Osteocyte (in vitro differentiated cells): ENCODE data around the gene F8. TPM values are rescaled to one million over a fixed set of nuclear protein-coding genes. Genes with fewer than 3 reads are reported as not detected.

Experiments
- DNase-seq: peaks from one replicate; pipeline ENCODE4 v3.0.0; 2021; ENCODE audit warnings: mixed read lengths; ENCODE audit not compliant: unreplicated experiment; ENCODE audit errors: extremely low spot score
- H3K27ac Mint-ChIP-seq: one replicate; pipeline ENCODE4 v1.8.0; 2021; ENCODE audit warnings: mild to moderate bottlenecking, mixed read lengths; ENCODE audit not compliant: unreplicated experiment
- H3K27me3 Mint-ChIP-seq: one replicate; pipeline ENCODE4 v1.8.0; 2021; ENCODE audit warnings: mixed read lengths; ENCODE audit not compliant: unreplicated experiment
- H3K36me3 Mint-ChIP-seq: one replicate; pipeline ENCODE4 v1.8.0; 2021; ENCODE audit warnings: mixed read lengths; ENCODE audit not compliant: unreplicated experiment
- H3K4me1 Mint-ChIP-seq: one replicate; pipeline ENCODE4 v1.8.0; 2021; ENCODE audit warnings: mixed read lengths; ENCODE audit not compliant: unreplicated experiment
- H3K4me3 Mint-ChIP-seq: one replicate; pipeline ENCODE4 v1.8.0; 2021; ENCODE audit warnings: mild to moderate bottlenecking, moderate library complexity, mixed read lengths; ENCODE audit not compliant: unreplicated experiment
- H3K9me3 Mint-ChIP-seq: one replicate; pipeline ENCODE4 v1.8.0; 2021; ENCODE audit warnings: mixed read lengths; ENCODE audit not compliant: unreplicated experiment
- total RNA-seq: library from RNA; stranded (reverse); gene quantifications from 2 replicates; pipeline ENCODE4 v1.2.1, GENCODE V29; 2021
- TF ChIP-seq, protein P1 (sequence below): fragments of 200-600 bp; sonication (generic); IDR thresholded peaks from 2 replicates; pipeline ENCODE4 v1.5.0; 2021; ENCODE audit warnings: antibody characterized with exemption, mild to moderate bottlenecking, moderate library complexity

Gene F8
- total RNA-seq, 1 donor from 2014 or later = 2.2 TPM

GRCh38 chrX:155056471-155056870 lies 33.9 kb upstream of the F8 start:
- H3K9me3 Mint-ChIP-seq = peaks cover 19% of the 10 kb centered on the region
- no peaks in the 10 kb centered on the region for H3K27me3 Mint-ChIP-seq

DNA sequence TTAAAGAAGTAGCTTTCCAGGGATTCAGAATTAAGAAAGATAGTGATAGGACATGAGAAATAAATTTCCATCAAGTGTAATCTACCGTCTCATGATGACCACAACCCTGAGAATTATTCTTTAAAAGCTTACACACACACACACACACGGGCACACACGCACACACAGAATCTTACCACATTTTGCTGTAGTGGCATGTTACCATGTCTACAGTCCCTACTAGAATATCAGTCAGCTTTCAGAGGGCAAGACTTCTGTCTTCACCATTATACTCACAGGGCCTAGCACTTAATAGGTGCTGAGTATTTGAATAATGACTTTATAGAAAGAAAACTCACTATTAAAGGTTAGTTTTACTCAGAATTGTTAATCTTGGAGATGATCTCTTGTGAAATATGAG lies 33.0 kb upstream of the F8 start:
- Mint-ChIP-seq H3K9me3 (peaks cover 20% of the 10 kb centered on the region), H3K27me3 (no peaks in the 10 kb centered on the region), H3K27ac (no peak overlapping the region), H3K36me3 (peaks cover 8% of the 10 kb centered on the region), H3K4me1 (no peaks in the 10 kb centered on the region), H3K4me3 (no peak overlapping the region)
- TF ChIP-seq, protein P1, sequence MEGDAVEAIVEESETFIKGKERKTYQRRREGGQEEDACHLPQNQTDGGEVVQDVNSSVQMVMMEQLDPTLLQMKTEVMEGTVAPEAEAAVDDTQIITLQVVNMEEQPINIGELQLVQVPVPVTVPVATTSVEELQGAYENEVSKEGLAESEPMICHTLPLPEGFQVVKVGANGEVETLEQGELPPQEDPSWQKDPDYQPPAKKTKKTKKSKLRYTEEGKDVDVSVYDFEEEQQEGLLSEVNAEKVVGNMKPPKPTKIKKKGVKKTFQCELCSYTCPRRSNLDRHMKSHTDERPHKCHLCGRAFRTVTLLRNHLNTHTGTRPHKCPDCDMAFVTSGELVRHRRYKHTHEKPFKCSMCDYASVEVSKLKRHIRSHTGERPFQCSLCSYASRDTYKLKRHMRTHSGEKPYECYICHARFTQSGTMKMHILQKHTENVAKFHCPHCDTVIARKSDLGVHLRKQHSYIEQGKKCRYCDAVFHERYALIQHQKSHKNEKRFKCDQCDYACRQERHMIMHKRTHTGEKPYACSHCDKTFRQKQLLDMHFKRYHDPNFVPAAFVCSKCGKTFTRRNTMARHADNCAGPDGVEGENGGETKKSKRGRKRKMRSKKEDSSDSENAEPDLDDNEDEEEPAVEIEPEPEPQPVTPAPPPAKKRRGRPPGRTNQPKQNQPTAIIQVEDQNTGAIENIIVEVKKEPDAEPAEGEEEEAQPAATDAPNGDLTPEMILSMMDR = no peak
- no peak for DNase-seq

More at GRCh38 chrX:155056471-155056870, 33.9 kb upstream of the F8 start:
- no peak overlapping the region for H3K27ac Mint-ChIP-seq
- no peak for DNase-seq
- peaks cover 8% of the 10 kb centered on the region for H3K36me3 Mint-ChIP-seq
- H3K4me1 Mint-ChIP-seq = no peaks in the 10 kb centered on the region
- TF ChIP-seq, protein P1 = no peak
- no peak overlapping the region for H3K4me3 Mint-ChIP-seq

DNA sequence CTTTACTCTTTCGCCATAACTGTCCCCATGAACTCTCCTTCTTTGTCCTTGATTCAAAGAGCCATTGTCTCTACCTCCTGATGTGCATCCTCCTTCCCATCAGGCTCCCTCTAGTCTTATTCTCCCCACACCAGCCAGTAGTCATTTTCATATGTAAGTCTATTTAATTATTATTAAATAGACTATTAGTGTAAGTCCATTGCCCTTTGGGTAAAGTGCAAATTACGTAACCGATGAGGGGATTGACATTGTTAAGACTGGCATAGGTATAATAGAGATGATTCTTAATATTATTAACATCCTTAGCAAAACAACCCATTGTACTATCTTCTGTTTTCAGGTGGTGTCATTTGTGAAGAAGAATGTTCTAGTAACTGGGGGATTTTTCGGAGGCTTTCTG lies 31.7 kb upstream of the F8 start:
- H3K4me3 Mint-ChIP-seq = no peak overlapping the region
- H3K9me3 Mint-ChIP-seq = peaks cover 20% of the 10 kb centered on the region
- H3K27ac Mint-ChIP-seq = no peak overlapping the region
- H3K36me3 Mint-ChIP-seq = peaks cover 8% of the 10 kb centered on the region
- no peaks in the 10 kb centered on the region for H3K4me1 Mint-ChIP-seq
- no peak for DNase-seq
- no peaks in the 10 kb centered on the region for H3K27me3 Mint-ChIP-seq
- TF ChIP-seq, protein P1 = no peak

- H3K4me1 Mint-ChIP-seq = no peaks in the 10 kb centered on the region
- no peaks in the 10 kb centered on the region for H3K27me3 Mint-ChIP-seq
- no peak overlapping the region for H3K4me3 Mint-ChIP-seq
- DNase-seq = no peak
- TF ChIP-seq, protein P1 = no peak
- peaks cover 16% of the 10 kb centered on the region for H3K9me3 Mint-ChIP-seq
- H3K36me3 Mint-ChIP-seq = peaks cover 11% of the 10 kb centered on the region
- H3K27ac Mint-ChIP-seq = no peak overlapping the region
Measured at GRCh38 chrX:155053656-155054055, 31.1 kb upstream of the F8 start.

GRCh38 chrX:155052738-155053498 lies 30.4 kb upstream of the F8 start:
- DNase-seq = no peak
- Mint-ChIP-seq H3K27me3 (no peaks in the 10 kb centered on the region), H3K9me3 (peaks cover 16% of the 10 kb centered on the region), H3K36me3 (peaks cover 13% of the 10 kb centered on the region), H3K4me1 (no peaks in the 10 kb centered on the region), H3K27ac (no peak overlapping the region), H3K4me3 (no peak overlapping the region)
- TF ChIP-seq, protein P1 = no peak
